ENCODE data around the gene EIF2B1. TPM values are rescaled to one million over a fixed set of nuclear protein-coding genes. Genes with fewer than 3 reads are reported as not detected.
A peak's percentile ranks its signal among the peaks of the same experiment; 100 is the strongest.

The EIF2B1 gene
- total RNA-seq, 1 experiment from 2014 or later, result 41.7 TPM

GRCh38 chr12:123634142-123634561, 666 bp upstream of the EIF2B1 start:
- Histone ChIP-seq H4K20me1 (ENCODE audit: insufficient read depth) (no peaks in the 10 kb centered on the region), H3K4me2 (ENCODE audit: low read length) (peak overlapping the region; percentile 98), H3K27me3 (ENCODE audit: insufficient read depth, low read length) (no peaks in the 10 kb centered on the region), H3K9me3 (ENCODE audit: control insufficient read depth in 1 of 2, insufficient read depth in 1 of 2, low read depth in 1 of 2, low read length in 2 of 2) (no peaks in the 10 kb centered on the region), H3K9ac (ENCODE audit: low read length) (peak overlapping the region; percentile 88), H3K4me1 (ENCODE audit: control insufficient read depth in 1 of 2, insufficient read depth in 2 of 2, low read length in 2 of 2) (peaks cover 9 to 12% of the 10 kb centered on the region in 2 experiments), H3K27ac (ENCODE audit: low read depth, low read length) (peak overlapping the region; percentile 65), H3K36me3 (ENCODE audit: control insufficient read depth in 1 of 2, insufficient read depth in 2 of 2, low read length in 2 of 2) (peaks cover 18 to 19% of the 10 kb centered on the region in 2 experiments), H3K79me2 (ENCODE audit: insufficient read depth, low read length) (peaks cover 78% of the 10 kb centered on the region), H3K9me2 (ENCODE audit: insufficient read depth) (no peaks in the 10 kb centered on the region), H3K4me3 (replicated peaks in 1 of 2; ENCODE audit: low read depth in 1 of 2, low read length in 2 of 2) (peak overlapping the region; percentile 72 to 73), H2AFZ (ENCODE audit: low read depth, low read length, poor library complexity, severe bottlenecking) (no peak overlapping the region)
- peak; percentile 23 for ATAC-seq
- ChIA-PET POLR2A (interaction anchor here (1.1 kb wide), 1 partner anchor 44 kb away, joined by 3 read pairs; no protein-coding TSS in a partner anchor), CTCF (no interaction called here), RAD21 (ENCODE audit: low non-redundant PET in 1 of 2, low total read pairs in 2 of 2, uncharacterized antibody in 2 of 2, unreplicated experiment in 2 of 2) (no interaction called here)
- TF ChIP-seq TCF7L2 (IDR thresholded peaks at IDR 0.05; ENCODE audit: borderline replicate concordance, extremely low read depth, insufficient read depth, insufficient read length) (no peak), CEBPB (IDR thresholded peaks at IDR 0.05; ENCODE audit: low read depth) (no peak), ZFX (IDR thresholded peaks at IDR 0.05) (peak; percentile 56), ZNF274 (IDR thresholded peaks at IDR 0.05; ENCODE audit: low read depth, low read length) (no peak)
- TSS peak; percentile 89 for BruUV-seq (replicated peaks)
- intact Hi-C loops (cut with micrococcal nuclease), result loop anchor here (5.0 kb wide), 1 partner anchor 338 kb away; the partner anchor contains the start of genes CCDC92 and ZNF664
- no peak for DNase-seq (ENCODE audit: low read depth, low spot score)

- CTCF ChIA-PET, result no interaction called here
- Histone ChIP-seq H2AFZ (ENCODE audit: low read depth, low read length, poor library complexity, severe bottlenecking) (no peak overlapping the region), H3K4me2 (ENCODE audit: low read length) (no peak overlapping the region), H4K20me1 (ENCODE audit: insufficient read depth) (peaks cover 26% of the 10 kb centered on the region), H3K36me3 (ENCODE audit: control insufficient read depth in 1 of 2, insufficient read depth in 2 of 2, low read length in 2 of 2) (peaks cover 48 to 55% of the 10 kb centered on the region in 2 experiments), H3K4me1 (ENCODE audit: control insufficient read depth in 1 of 2, insufficient read depth in 2 of 2, low read length in 2 of 2) (no peaks in the 10 kb centered on the region), H3K79me2 (ENCODE audit: insufficient read depth, low read length) (peaks cover 19% of the 10 kb centered on the region), H3K4me3 (replicated peaks in 1 of 2; ENCODE audit: low read depth in 1 of 2, low read length in 2 of 2) (no peak overlapping the region), H3K9me2 (ENCODE audit: insufficient read depth) (no peaks in the 10 kb centered on the region), H3K9me3 (ENCODE audit: control insufficient read depth in 1 of 2, insufficient read depth in 1 of 2, low read depth in 1 of 2, low read length in 2 of 2) (no peaks in the 10 kb centered on the region), H3K27ac (ENCODE audit: low read depth, low read length) (no peak overlapping the region), H3K9ac (ENCODE audit: low read length) (no peak overlapping the region), H3K27me3 (ENCODE audit: insufficient read depth, low read length) (no peaks in the 10 kb centered on the region)
- no TSS peak for BruUV-seq (replicated peaks)
- intact Hi-C loops (cut with micrococcal nuclease), result no loop called here
- no peak for ATAC-seq
- TF ChIP-seq ATF3 (IDR thresholded peaks at IDR 0.05), result no peak
- no peak for TF ChIP-seq ELF1 (IDR thresholded peaks at IDR 0.05; ENCODE audit: borderline replicate concordance, low read depth)
- POLR2A ChIA-PET, result no interaction called here
- DNase-seq (ENCODE audit: low read depth, low spot score), result no peak
- RAD21 ChIA-PET (ENCODE audit: low non-redundant PET in 1 of 2, low total read pairs in 2 of 2, uncharacterized antibody in 2 of 2, unreplicated experiment in 2 of 2), result no interaction called here
These were observed 11.6 kb downstream of the EIF2B1 start for GRCh38 chr12:123621619-123622530.

Data from HCT116 (cell line).